Stimulated activated CD8-positive, alpha-beta memory T cell treated with anti-CD3 and anti-CD28 coated beads, Interleukin-7, amount 100 ng/mL, for 4 hours (primary cell): Measurements from ENCODE around the gene SPI1.

Source experiments
- DNase-seq, 2 donors: peaks; one replicate each; pipeline ENCODE4 v3.0.0-alpha.2; 2020; ENCODE audit warnings: low read depth in 2 of 2

SPI1 gene

DNA sequence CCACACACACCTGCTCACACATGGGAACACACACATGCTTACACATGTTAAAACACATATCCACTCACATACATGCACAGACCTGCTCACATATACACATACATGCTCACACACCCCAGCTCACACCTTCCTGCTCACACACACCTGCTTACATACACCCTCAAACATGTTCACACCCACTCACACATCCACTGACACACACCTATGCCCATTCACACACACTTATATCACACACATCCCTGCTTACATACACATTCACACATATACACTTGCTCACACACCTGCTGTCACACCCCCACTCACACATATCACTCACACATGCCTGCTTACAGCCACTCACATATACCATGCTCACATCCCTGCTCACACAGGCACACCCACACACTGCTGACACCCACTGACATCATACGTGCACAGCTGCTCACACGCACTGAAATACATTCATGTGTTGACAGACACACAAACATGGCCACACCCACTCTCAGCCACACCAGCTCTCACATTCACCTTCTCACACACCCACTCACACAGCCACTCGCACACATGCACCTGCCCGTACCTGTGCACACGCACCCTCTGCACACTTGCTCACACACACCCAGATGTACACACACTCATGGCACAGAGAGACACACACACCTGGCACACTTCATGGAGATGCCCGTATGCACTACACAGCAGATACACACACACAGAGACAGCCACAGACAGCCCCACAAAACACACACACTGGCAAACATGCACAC is 20.2 kb downstream of the SPI1 start:
- DNase-seq = no peak

DNA sequence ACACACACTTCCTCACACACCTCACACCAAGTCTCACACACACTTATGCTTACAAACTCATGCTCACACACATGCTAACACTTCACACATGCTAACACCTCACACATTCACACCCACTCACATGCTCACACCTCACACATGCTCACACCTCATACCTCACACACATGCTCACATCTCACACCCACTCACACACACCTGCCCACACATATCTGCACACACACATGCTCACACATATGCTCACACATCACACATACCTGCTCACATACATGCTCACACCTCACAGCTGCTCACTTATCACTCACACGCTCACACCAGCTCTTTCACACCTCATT is 21.4 kb downstream of the SPI1 start:
- DNase-seq = no peak

DNA sequence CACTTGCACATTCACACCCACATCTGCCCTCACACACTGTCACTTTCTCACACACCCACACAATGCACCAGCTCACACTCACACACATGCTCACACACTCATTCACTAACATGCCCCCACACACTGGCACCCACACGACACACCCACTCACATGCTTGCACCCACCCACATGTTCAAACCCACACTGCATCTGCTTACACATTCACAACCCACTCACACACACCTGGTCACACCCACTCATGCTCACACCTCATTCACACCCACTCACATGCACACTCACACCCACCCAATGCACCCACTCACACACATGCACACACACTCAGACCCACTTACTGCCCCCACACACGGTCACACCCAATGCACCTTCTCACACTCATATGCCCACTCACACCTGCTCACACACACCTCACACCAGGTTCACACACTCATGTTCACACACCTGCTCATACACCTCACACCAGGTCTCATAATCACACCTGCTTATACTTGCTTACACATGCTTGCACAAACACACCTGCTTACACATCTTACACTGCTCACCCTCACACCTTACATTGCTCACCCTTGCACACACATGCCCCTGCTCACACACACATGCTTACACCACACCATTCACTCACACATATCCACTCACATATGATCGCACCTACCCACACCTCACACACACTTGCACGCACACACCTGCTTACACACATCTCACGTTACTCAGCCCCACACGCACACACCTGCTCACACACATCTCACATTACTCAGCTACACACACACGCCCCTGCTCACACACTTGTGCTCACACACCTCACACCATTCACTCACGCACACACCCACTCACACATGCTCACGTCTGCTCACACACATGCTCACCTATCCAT is 22.0 kb downstream of the SPI1 start:
- no peak for DNase-seq

DNA sequence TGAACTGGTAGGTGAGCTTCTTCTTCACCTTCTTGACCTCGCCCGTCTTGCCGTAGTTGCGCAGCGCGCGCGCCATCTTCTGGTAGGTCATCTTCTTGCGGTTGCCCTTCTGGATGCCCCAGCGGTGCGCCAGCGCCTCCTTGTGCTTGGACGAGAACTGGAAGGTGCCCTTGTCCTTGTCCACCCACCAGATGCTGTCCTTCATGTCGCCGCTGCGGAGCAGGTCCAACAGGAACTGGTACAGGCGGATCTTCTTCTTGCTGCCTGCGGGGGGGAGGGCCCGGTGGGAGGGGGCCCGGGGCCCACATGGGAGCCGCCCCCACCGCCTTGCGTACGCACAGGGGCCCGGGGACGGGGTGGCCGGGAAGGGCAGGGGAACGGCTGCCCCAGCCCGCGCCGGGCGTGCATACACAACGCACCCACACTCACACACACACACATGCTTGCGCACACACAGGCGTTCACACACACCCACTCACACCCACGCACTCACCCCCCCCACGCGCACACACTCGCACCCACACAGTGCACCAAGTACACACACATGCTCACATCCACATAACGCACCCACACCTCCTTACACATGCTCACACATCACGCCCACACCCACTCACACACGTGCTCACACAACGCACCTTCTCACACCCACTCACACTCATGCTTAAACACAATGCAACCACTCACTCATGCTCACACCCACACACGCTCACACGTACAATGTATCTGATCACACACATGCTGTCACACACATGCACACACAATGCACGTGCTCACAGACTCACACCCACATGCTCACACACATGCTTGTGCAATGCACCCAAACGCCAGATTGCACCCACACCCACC is 22.8 kb downstream of the SPI1 start:
- no peak for DNase-seq

DNA sequence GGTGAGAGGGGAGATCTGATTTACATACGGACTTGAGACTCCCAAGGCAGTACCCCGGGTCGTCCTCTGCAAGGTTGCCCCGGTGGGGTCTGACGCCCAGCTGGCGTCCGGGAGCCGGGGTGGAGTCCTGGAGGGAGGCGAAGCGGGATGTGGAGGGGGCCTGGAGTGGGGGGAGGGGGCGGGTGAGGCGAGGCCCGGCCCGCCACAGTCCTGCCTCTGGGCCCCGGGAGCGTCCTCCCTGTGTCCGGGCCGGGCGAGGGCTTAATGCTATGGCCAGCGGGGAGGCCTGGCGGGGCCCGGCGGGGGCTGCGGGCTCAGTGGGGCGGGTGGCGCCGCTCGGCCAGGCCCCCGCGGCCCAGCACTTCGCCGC is 23.4 kb downstream of the SPI1 start:
- DNase-seq = no peak

DNA sequence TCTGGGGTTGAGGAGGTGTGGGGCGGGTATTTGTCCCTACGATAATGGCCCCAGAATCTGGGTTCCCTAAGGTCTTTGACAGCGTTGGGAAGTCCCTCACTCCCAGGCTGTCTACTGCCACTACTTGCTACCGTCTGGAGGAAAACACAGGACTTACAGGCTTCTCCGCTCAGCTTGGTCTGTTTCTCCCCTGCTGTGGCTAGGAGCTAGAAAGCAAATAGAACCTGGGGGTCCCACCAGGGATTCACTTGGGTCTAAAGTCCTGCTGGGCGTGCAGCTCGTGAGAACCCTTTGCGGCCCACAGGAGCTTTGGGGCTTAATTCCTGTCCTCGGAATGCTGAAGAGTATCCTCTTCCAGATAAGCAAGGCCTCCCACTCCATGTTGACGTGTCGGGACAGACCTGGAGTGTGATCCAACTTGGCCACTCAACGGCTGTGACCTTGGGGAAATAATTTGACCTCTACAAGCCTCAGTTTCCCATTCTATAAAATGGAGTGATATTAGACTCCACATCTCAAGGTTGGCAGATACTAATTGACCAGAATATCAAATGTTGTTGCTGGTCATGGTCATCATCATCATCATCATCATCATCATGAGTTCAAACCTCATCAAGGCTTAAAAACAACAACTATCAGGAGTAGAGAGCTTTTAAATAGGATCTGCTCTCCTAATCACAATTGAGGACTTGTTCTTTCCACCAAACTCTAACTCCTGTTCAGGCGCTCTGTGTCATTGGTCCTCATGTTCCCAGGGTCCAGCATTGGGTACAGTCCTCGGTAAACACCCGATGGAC is 24.2 kb downstream of the SPI1 start:
- no peak for DNase-seq

DNA sequence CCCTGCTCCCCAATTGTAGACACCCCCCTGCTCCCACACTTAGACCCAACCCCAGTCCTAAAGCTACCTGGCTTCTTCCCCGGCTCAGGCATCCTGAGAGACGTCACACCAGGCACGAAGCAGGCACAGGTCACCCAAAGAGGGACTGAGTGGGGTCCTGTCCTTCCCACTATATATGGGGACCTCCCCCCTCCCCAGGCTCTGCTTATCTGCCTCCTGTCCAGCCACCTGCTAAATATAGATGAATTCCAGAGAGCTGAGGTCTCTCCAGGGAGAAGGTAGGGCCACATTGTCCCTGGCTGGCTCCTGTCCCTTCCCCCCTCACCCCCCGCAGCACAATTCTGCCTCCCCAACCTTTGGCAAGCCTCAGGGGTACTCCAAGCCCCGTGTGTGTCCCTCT is 25.8 kb downstream of the SPI1 start, which contains the start of gene MYBPC3:
TSS of gene MYBPC3 (minus strand) at position 147 of the 400 bp plus-strand sequence. CDS start at position 92, 55 bp downstream.
- no peak for DNase-seq

DNA sequence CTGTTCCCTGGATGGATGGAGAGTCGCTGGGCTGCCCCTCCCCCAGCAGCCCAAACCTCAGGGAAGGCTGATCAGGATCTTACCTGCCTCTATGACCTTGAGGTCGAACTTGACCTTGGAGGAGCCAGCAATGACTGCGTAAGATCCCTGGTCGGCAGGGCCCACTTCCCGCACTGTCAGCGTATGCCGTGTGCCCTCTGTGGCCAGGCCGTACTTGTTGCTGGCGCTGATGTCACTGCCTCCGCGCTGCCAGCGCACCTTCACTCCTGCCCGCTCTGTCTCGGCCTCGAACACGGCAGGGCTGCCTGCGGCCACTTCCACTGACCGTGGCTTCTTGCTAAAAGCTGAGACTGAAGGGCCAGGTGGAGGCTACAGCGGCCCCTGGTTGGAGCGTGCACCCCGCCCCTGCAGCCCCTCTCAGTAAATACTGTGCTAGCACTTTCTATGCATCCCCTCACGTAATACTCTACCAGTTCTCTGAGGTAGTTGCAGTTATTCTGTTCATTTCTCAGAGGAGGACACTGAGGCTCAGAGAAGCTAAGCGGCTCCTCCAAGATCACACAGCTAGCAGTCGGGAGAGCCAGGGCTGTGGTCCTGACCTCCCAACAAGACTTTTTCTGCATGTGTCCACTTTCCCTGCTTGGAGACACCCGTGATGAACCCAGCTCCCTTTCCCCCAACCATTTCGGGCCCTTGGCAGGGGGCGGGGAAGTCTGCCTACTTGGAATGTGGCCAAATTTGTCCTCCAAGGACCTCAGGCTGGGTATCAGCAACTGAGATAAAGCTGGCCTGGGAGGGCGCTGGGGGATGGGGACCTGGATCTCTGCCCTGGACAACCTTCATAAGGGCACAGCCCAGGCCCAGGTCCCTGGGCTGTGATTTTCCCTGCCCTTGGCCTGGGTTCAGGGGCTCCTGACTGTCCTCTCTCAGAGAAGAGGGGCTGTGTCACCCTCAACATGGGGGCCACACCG is 26.9 kb downstream of the SPI1 start:
- DNase-seq = no peak

DNA sequence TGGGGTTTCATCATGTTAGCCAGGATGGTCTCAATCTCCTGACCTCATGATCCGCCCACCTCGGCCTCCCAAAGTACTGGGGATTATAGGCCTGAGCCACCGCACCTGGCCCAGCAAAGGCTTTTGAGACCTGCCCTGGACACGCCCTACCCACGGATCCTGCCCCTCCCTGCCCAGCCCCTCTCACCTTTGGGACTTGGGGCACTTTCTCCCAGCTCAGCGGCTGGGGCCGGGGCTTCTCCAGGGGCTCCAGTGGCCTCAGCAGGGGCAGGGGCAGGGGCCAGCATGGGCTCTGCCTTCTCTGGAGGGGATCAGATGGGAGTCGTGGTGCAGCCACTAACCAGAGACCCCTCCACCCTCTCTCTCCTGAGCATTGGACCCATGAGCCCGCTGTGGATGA is 28.0 kb downstream of the SPI1 start:
- no peak for DNase-seq

DNA sequence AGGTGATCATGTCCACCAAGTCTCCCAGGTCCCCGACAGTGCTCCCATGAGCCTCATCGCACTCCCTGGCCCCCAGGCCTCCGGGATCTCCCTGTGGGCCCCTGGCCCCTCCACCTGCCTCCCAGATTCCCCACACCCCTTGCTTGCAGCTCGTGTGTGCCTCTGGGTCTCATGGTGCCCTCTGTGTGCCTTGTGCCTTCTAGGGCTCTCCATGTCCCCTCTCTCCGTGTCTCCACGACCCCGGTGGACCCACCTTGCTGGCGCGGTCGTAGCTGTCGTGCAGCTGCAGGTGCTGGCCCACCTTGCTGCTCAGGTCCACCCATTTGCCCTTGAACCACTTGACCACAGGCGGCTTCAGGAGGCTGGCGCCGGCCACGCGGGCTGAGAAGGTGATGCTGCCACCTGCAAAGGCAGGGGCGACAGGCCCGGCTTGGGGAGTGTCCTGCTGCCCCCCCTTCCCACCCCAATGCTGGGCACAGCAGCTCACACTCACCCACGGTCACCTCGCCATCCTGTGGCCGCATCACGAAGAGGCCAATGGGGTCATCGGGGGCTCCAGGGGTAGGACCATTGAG is 28.7 kb downstream of the SPI1 start:
- no peak for DNase-seq

DNA sequence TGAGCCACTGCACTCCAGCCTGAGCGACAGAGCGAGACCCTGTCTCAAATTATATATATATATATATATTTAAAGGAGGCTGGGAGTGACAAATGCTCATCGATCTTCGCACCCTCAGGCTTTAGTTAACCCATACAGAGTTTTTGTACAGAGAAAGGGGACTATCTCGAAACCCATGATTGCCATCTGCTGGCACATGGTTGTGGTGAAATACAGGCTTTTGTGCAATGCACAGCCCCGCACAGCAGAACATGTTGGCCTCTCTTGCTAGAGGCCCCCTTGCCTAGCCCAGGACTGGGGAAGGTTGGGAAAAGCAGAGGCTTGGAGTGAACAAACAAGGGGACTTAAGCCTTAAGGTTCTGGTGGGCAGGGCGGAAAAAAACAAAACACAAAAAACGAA is 29.5 kb downstream of the SPI1 start:
- no peak for DNase-seq

DNA sequence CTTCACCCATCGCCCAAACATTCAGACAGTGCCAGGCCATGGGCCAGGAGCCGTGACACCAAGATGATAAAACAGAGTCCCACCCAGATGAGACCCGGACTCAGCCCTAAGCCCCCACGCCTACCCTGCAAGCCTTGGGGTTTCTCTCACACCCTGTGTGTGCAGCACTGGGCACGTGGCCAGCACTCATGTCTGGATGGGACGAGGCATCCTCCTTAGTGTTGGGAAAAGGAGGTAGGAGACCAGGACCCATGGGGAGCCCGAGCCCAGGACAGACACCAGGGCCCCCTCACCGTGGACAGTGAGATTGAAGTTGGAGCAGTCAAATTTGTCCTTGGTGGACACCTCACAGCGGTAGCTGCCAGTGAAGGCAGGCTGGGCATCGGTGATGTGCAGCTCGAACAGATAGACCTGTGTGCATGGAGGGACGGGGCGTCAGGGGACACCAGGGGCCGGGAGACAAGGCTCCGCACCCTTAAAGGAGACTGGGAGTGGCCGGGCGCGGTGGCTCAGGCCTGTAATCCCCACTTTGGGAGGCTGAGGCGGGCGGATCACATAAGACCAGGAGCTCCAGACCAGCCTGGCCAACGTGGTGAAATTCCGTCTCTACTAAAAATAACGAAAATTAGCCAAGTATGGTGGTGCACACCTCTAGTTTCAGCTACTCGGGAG is 30.1 kb downstream of the SPI1 start:
- no peak for DNase-seq

DNA sequence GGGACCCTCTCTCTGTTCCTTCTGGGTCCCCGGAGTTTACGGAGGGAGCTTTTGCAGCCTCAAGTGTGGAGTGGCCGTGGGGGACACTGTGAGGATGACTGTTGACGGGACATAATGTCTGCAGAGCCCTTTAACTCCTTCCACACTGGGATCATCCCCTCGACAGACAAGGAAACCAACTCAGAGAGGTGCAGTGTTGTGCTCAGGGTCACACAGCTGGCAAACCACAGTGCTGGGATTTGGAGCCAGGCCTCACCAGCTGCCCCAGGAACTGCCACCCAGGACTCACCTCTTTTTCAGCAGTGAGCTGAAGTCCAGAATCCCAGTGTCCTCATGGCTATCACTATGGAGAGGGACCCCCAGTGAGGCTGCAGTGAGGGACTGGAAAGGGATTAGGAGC is 31.2 kb downstream of the SPI1 start:
- no peak for DNase-seq

DNA sequence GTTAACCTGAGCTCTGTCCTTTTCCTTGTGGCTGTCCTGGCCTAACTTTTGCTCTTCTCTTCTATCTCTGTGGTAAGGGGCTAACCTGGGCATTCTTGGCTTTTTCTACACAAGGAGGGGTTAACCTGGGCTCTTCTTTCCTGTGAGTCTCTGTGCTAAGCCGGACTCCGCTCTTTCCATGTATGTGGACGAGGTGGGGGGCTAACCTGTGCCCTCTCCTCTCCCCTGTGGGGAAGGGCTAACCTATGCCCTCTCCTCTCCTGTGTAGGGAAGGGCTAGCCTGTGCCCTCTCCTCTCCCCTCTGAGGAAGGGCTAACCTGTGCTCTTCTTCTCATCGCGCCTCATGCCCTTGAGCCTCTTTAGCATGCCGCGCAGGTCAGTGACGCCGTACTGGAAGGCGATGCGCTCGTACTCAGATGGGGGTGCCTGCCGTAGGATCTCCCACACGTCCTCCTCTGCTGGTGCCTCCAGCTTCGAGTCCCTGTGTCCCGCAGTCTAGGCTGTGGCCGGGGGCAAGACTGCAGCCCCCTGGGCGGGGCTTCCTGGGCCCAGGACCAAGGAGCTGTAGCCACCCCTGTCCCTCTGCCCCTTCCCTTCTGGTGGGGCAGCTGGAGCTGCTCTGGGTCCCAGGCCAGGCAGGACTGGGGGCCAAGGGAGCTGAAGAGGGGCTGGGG is 32.3 kb downstream of the SPI1 start:
- DNase-seq = no peak

DNA sequence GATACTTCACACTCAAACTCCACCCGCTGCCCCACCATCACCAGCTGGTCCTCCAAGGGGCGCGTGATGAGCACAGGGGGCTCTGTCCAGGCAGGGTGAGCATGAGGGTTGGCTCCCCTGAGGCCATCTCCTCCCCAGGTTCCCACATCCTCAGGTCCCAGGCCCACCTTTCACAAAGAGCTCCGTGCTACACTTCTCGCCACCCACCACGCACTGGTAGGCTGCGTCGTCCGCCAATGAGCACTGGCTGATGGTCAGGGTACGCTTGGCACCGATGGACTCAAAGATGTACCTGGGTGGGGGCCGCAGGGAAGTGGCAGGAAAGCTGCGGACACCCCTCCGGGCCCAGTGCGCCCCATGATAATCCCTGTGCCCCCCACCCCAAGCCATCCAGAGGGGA is 35.5 kb downstream of the SPI1 start:
- no peak for DNase-seq

DNA sequence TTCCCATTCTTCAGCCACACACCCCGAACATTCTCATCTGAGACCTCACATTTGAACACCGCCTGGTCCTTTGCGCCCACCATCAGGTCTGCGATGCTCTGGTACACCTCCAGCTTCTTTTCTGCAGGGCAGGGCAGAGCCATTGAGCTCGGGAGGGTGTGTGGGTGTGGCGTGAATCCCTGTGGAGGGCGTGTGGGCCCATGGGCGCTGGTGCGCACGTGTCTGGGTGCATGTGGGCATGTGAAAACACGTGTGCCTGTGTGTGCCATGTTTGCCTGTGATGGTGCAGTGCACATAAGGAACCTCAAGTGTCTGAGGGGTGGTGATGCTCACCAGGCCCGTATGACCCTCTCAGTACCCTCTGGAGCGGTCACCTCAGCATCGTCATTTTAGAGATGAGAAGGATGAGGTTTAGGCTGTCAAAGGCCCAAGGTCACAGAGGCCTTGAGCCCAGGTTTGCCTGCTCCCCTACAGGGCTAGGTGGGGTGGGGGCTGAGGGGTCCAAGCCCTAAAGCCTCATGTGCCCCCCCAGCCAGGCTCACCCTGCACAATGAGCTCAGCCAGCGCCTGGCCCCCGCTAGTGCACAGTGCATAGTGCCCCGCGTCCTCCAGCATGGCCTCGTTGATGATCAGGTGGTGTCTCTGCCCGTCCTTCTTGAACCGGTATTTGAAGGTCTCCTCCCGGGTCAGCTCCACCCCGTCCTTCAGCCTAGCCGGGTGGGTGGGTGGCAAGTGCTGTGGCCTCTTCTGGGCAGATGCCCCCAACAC is 36.1 kb downstream of the SPI1 start:
- no peak for DNase-seq

DNA sequence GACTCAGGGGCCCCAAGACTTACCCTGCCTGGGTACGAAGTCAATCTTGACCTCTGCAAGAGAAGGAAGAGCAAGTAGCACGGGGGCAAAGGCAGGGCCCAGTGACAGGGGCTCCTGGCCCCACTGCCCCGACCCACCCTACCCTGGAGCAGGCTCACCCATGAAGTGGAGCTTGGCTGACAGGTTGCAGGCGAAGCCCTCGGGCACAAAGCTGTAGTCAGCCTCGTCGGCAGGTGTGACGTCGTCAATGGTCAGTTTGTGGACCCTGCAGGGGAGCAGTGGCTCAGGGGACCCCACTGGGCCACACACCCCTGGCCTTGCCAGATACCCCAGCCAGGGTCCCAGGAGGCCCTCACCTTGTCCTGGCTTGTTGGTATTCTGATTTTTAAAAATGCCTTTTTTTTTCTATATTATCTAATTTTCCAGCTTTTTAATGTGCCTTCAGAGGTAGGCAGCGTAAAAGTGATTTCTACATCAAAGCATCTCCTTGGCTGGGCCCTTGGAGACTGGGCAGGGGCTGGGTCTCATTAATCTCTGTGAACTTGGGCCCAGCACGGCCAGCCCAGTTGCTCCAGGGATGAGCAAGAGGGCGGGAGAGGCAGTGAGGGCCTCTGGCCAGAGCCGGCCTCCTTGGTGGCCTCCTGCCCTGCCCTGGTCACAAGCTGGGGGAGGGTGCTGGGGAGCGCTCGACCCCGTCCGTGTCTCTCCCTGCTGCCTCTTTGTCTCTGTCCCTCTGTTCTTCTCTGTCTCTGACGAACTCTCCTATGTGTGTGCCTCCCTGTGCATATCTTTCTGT is 37.2 kb downstream of the SPI1 start:
- DNase-seq = no peak
